GM23248 (cell line): ENCODE results near the gene MRE11.
"Not testable (repeated sequence)": the region's sequence is repeated elsewhere in the genome, so short reads cannot be mapped to it uniquely, and the experiment has no call there.

Experiments used
- EZH2 ChIP-seq: fragments of 200-600 bp; sonication (generic); IDR thresholded peaks from 2 replicates; pipeline ENCODE4 v1.6.1; 2018; ENCODE audit warnings: antibody characterized with exemption, mild to moderate bottlenecking; ENCODE audit not compliant: insufficient read depth, poor library complexity, severe bottlenecking
- EZH2phosphoT487 ChIP-seq: fragments of 200-600 bp; sonication (generic); IDR thresholded peaks from 2 replicates; pipeline ENCODE4 v1.6.1; 2018; ENCODE audit warnings: antibody characterized with exemption, moderate library complexity, mild to moderate bottlenecking, low read depth; ENCODE audit not compliant: insufficient read depth

GRCh38 chr11:94391937-94392336 lies 101.7 kb downstream of the MRE11 start:
- not testable (repeated sequence) for TF ChIP-seq EZH2, EZH2phosphoT487
